ENCODE data around the gene BTBD18. TPM values are rescaled to one million over a fixed set of nuclear protein-coding genes. Genes with fewer than 3 reads are reported as not detected.

The BTBD18 gene
- total and polyA plus RNA-seq, 2 donors from 2014 or later: not detected

DNA sequence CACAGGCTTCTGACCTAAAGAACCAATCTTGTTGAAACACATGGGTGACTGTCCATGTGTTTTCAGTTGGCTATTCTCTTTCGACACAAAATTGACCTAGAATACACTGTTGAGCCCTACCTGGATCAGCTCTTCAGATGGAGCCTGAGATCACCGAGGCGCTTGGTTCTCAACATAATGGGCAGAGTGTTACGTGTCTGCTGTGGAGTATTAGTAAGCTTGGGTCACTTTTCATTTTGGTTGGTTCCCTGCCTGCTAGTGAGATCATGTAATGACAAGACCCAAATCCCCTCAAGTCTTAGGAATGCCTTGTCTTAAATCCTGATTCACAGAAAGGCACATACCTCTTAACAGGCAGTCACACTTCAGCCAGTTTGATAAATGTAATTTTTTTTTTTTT lies 48.3 kb downstream of the BTBD18 start:
- intact Hi-C loops (cut with DNase I): no loop called here
- DNase-seq (no peak), FAIRE-seq (no peak)
- H3K9ac ChIP-seq (ENCODE audit: low read length in 3 of 3): no peak overlapping the region
- TF ChIP-seq, protein P1, sequence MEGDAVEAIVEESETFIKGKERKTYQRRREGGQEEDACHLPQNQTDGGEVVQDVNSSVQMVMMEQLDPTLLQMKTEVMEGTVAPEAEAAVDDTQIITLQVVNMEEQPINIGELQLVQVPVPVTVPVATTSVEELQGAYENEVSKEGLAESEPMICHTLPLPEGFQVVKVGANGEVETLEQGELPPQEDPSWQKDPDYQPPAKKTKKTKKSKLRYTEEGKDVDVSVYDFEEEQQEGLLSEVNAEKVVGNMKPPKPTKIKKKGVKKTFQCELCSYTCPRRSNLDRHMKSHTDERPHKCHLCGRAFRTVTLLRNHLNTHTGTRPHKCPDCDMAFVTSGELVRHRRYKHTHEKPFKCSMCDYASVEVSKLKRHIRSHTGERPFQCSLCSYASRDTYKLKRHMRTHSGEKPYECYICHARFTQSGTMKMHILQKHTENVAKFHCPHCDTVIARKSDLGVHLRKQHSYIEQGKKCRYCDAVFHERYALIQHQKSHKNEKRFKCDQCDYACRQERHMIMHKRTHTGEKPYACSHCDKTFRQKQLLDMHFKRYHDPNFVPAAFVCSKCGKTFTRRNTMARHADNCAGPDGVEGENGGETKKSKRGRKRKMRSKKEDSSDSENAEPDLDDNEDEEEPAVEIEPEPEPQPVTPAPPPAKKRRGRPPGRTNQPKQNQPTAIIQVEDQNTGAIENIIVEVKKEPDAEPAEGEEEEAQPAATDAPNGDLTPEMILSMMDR (IDR thresholded peaks at IDR 0.05; ENCODE audit: borderline replicate concordance, extremely low read depth, insufficient read depth): no peak
- no peak overlapping the region for H3K4me3 ChIP-seq (ENCODE audit: low read length in 3 of 3)
- no peaks in the 10 kb centered on the region for H3K27me3 ChIP-seq (ENCODE audit: control insufficient read depth, insufficient read depth, low read length)
- peaks cover 0 to 38% (median 23%) of the 10 kb centered on the region in 3 donors for H3K36me3 ChIP-seq (ENCODE audit: control insufficient read depth in 2 of 3, insufficient read depth in 3 of 3, low read length in 3 of 3)
- H3K27ac ChIP-seq (ENCODE audit: low read depth in 2 of 2, low read length in 2 of 2): no peak overlapping the region
- no peaks in the 10 kb centered on the region for H3K9me3 ChIP-seq (ENCODE audit: control insufficient read depth in 2 of 3, insufficient read depth in 1 of 3, low read length in 3 of 3)
- H3K4me1 ChIP-seq (ENCODE audit: control insufficient read depth in 2 of 3, insufficient read depth in 2 of 3, low read depth in 1 of 3, low read length in 3 of 3): no peaks in the 10 kb centered on the region

DNA sequence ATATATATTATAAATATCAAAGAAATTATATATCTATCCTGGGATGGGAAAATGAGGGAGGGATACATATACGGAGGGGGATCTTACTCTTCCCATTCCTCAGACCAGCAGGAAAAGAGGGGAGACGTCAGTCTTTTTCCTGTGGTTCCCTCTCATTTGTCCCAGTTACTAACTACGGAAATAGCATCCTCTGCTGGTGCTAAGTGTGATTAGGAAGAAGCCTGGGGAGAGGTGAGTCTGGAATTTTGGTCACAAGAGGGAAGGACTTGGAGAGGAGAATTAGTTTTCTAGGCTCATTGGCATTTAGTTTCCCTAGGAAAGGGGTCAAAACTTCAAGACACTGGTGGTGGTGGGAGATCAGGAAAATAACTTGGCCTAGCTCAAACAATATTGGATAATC lies 51.2 kb downstream of the BTBD18 start:
- no peak for FAIRE-seq
- intact Hi-C loops (cut with DNase I): no loop called here

DNA sequence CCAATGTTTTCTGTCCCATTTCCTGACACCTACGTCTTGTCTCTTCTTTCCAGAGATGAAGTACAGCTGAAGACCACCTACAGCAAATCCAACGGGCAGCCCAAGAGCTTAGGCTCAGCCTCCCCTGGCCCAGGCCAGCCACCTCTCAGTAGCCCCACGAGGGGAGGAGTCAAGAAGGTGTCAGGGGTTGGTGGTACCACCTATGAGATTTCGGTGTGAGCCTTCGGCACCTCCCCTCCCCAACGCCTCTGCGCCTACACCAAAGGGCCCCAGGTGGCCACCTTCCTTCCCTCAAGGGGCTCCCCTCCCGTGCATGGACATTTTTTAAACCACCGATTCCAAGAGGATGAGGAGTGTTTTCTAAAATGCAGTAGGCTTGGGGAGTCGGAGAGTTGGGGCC lies 51.8 kb downstream of the BTBD18 start:
- peaks cover 5 to 59% (median 38%) of the 10 kb centered on the region in 3 donors for H3K36me3 ChIP-seq (ENCODE audit: control insufficient read depth in 2 of 3, insufficient read depth in 3 of 3, low read length in 3 of 3)
- intact Hi-C loops (cut with DNase I): no loop called here
- FAIRE-seq: no peak

More for the DNA sequence above, 51.2 kb downstream of the BTBD18 start:
- Histone ChIP-seq H3K27me3 (ENCODE audit: control insufficient read depth, insufficient read depth, low read length) (no peaks in the 10 kb centered on the region), H3K27ac (ENCODE audit: low read depth in 2 of 2, low read length in 2 of 2) (no peak overlapping the region), H3K4me3 (ENCODE audit: low read length in 3 of 3) (no peak overlapping the region), H3K36me3 (ENCODE audit: control insufficient read depth in 2 of 3, insufficient read depth in 3 of 3, low read length in 3 of 3) (peaks cover 3 to 57% (median 41%) of the 10 kb centered on the region in 3 donors), H3K9ac (ENCODE audit: low read length in 3 of 3) (no peak overlapping the region), H3K4me1 (ENCODE audit: control insufficient read depth in 2 of 3, insufficient read depth in 2 of 3, low read depth in 1 of 3, low read length in 3 of 3) (no peaks in the 10 kb centered on the region), H3K9me3 (ENCODE audit: control insufficient read depth in 2 of 3, insufficient read depth in 1 of 3, low read length in 3 of 3) (no peaks in the 10 kb centered on the region)
- TF ChIP-seq, protein P1 (IDR thresholded peaks at IDR 0.05; ENCODE audit: borderline replicate concordance, extremely low read depth, insufficient read depth): no peak
- DNase-seq: no peak

More for the DNA sequence above, 51.8 kb downstream of the BTBD18 start:
- Histone ChIP-seq H3K27me3 (ENCODE audit: control insufficient read depth, insufficient read depth, low read length) (no peaks in the 10 kb centered on the region), H3K9ac (ENCODE audit: low read length in 3 of 3) (no peak overlapping the region), H3K4me3 (ENCODE audit: low read length in 3 of 3) (no peak overlapping the region), H3K9me3 (ENCODE audit: control insufficient read depth in 2 of 3, insufficient read depth in 1 of 3, low read length in 3 of 3) (no peaks in the 10 kb centered on the region), H3K27ac (ENCODE audit: low read depth in 2 of 2, low read length in 2 of 2) (no peak overlapping the region), H3K4me1 (ENCODE audit: control insufficient read depth in 2 of 3, insufficient read depth in 2 of 3, low read depth in 1 of 3, low read length in 3 of 3) (no peaks in the 10 kb centered on the region)
- no peak for DNase-seq
- TF ChIP-seq, protein P1 (IDR thresholded peaks at IDR 0.05; ENCODE audit: borderline replicate concordance, extremely low read depth, insufficient read depth): no peak
